Measurements from ENCODE around the gene SDF4.

DNA sequence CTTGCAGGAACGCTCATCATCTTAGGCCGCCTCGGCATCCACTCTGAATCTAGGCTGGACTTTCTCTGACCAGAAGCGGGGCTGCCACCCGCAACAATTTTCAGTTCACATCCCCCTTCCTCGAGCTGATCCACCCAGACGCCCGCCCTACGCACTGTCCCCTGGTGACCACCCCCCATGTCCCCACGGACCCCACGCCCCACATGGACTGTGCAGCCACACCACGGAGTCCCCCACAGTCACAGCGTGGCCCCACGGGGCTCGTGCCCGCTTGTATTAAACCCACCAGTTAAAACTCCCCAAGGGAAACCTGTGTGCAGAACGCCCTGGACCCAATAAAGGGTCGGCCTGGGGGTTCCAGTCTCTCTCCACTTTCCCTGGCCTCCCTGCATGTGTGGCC lies 27.7 kb upstream of the SDF4 start:
- TF ChIP-seq, protein P1, sequence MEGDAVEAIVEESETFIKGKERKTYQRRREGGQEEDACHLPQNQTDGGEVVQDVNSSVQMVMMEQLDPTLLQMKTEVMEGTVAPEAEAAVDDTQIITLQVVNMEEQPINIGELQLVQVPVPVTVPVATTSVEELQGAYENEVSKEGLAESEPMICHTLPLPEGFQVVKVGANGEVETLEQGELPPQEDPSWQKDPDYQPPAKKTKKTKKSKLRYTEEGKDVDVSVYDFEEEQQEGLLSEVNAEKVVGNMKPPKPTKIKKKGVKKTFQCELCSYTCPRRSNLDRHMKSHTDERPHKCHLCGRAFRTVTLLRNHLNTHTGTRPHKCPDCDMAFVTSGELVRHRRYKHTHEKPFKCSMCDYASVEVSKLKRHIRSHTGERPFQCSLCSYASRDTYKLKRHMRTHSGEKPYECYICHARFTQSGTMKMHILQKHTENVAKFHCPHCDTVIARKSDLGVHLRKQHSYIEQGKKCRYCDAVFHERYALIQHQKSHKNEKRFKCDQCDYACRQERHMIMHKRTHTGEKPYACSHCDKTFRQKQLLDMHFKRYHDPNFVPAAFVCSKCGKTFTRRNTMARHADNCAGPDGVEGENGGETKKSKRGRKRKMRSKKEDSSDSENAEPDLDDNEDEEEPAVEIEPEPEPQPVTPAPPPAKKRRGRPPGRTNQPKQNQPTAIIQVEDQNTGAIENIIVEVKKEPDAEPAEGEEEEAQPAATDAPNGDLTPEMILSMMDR (IDR thresholded peaks at IDR 0.05; ENCODE audit: control extremely low read depth in 1 of 3, insufficient read depth in 1 of 3, low read depth in 1 of 3, low read length in 3 of 3), result no peak
- TF ChIP-seq YY1 (IDR thresholded peaks at IDR 0.05; ENCODE audit: low read depth, low read length), result no peak
- TF ChIP-seq, protein P2, sequence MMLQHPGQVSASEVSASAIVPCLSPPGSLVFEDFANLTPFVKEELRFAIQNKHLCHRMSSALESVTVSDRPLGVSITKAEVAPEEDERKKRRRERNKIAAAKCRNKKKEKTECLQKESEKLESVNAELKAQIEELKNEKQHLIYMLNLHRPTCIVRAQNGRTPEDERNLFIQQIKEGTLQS (IDR thresholded peaks at IDR 0.05; ENCODE audit: insufficient read depth, low read depth, low read length), result no peak
- TF ChIP-seq GABPA (IDR thresholded peaks at IDR 0.05; ENCODE audit: borderline replicate concordance, insufficient read depth, low read length), result no peak
- TF ChIP-seq EZH2 (IDR thresholded peaks at IDR 0.05; ENCODE audit: low read depth, low read length, severe bottlenecking), result no peak
- TF ChIP-seq RNF2 (IDR thresholded peaks at IDR 0.05; ENCODE audit: borderline replicate concordance, low read depth, low read length, missing control alignments, poor library complexity, severe bottlenecking), result no peak
- TF ChIP-seq KDM1A (IDR thresholded peaks at IDR 0.05; ENCODE audit: borderline replicate concordance, low read length), result no peak
- no peak for TF ChIP-seq RAD21 (IDR thresholded peaks at IDR 0.05 in 1 of 2, conservative IDR thresholded peaks at IDR 0.05 in 1 of 2; ENCODE audit: low read depth in 2 of 2, low read length in 2 of 2)
- TF ChIP-seq SIN3A (conservative IDR thresholded peaks at IDR 0.05 in 1 of 2, IDR thresholded peaks at IDR 0.05 in 1 of 2; ENCODE audit: low read depth in 1 of 2, low read length in 2 of 2), result no peak
- no peak for TF ChIP-seq POLR2A (IDR thresholded peaks at IDR 0.05; ENCODE audit: control extremely low read depth in 1 of 2, low read depth in 2 of 2, low read length in 2 of 2)
- TF ChIP-seq EP300 (IDR thresholded peaks at IDR 0.05; ENCODE audit: borderline replicate concordance in 1 of 2, low read depth in 2 of 2, low read length in 2 of 2), result no peak
- no peak for TF ChIP-seq POLR2AphosphoS5 (IDR thresholded peaks at IDR 0.05; ENCODE audit: low read depth, low read length)
- TF ChIP-seq POU5F1 (IDR thresholded peaks at IDR 0.05; ENCODE audit: low read depth, low read length), result no peak
- TF ChIP-seq JUN (IDR thresholded peaks at IDR 0.05; ENCODE audit: low read depth, low read length), result no peak

All from H1 (cell line).